IPS-18c (cell line): ENCODE results near the gene CFAP70.

Source experiments
- H3K4me3 ChIP-seq: 2 replicates; pipeline ENCODE4 v1.7.0; 2013; ENCODE audit warnings: low read depth, mild to moderate bottlenecking, low read length, moderate library complexity; ENCODE audit not compliant: insufficient read depth
- H3K9me3 ChIP-seq: one replicate; pipeline ENCODE4 v1.6.1; 2013; ENCODE audit warnings: mild to moderate bottlenecking, low read length, moderate library complexity; ENCODE audit not compliant: control insufficient read depth, insufficient read depth

CFAP70 gene

DNA sequence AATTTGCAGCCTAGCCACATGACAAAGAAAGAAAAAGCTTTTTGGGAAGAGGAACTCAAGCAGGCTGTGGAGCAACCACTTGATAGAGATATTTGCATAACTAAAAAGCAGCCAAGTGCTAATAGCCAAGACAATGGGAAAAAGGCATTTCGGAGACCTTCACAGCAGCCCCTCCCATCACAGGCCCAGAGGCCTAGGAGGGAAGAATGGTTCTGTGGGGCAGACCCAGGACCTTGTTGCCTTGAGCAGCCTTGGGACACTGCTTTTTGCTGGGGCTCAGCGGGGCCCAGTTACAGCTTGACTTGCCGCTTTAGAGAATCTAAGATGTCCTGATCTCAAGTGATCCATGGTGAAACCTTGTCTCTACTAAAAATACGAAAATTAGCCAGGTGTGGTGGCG is 152.3 kb downstream of the CFAP70 start:
- no peak overlapping the region for H3K4me3 ChIP-seq
- peaks cover 7% of the 10 kb centered on the region for H3K9me3 ChIP-seq

DNA sequence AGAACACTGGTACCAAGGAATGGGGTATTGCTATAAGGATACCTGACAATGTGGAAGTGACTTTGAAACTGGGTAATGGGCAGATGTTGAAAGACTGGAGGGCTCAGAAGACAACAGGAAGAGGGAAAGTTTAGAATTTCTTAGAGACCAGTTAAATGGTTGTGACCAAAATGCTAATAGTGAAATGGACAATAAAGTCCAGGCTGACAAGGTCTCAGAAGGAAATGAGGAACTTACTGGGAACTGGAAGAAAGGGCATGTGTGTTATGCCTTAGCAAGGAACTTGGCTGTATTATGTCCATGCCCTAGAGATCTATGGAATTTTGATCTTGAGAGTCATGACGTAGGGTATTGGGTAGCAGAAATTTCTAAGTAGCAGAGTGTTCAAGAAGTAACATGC is 152.8 kb downstream of the CFAP70 start:
- H3K9me3 ChIP-seq = peaks cover 7% of the 10 kb centered on the region
- no peak overlapping the region; the same call in 1 of the 2 replicates for H3K4me3 ChIP-seq

- peaks cover 7% of the 10 kb centered on the region for H3K9me3 ChIP-seq
- no peak overlapping the region for H3K4me3 ChIP-seq
These were observed 153.6 kb downstream of the CFAP70 start for GRCh38 chr10:73205081-73205480.
